HG03039 (cell line): ENCODE measurements around the gene BTN1A1.
"Not testable (repeated sequence)": the region's sequence is repeated elsewhere in the genome, so short reads cannot be mapped to it uniquely, and the experiment has no call there.

ENCODE experiments used
- ATAC-seq: cut with Tn5 transposase; IDR thresholded peaks from one replicate; pipeline ENCODE4 v1.9.1; 2021; ENCODE audit warnings: mild to moderate bottlenecking, moderate library complexity; ENCODE audit not compliant: unreplicated experiment

Gene BTN1A1, protein sequence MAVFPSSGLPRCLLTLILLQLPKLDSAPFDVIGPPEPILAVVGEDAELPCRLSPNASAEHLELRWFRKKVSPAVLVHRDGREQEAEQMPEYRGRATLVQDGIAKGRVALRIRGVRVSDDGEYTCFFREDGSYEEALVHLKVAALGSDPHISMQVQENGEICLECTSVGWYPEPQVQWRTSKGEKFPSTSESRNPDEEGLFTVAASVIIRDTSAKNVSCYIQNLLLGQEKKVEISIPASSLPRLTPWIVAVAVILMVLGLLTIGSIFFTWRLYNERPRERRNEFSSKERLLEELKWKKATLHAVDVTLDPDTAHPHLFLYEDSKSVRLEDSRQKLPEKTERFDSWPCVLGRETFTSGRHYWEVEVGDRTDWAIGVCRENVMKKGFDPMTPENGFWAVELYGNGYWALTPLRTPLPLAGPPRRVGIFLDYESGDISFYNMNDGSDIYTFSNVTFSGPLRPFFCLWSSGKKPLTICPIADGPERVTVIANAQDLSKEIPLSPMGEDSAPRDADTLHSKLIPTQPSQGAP

GRCh38 chr6:26500102-26500501 lies at the start of gene BTN1A1:
Gene BTN1A1, plus strand, starts transcription at chr6:26500303. Its CDS starts 984 bp downstream, at chr6:26501287.
- no peak for ATAC-seq

- ATAC-seq = no peak
These were observed 47.4 kb upstream of the BTN1A1 start for GRCh38 chr6:26452631-26453235.

GRCh38 chr6:26454631-26455030 lies 45.5 kb upstream of the BTN1A1 start:
- ATAC-seq = no peak

- no peak for ATAC-seq
These were observed 44.6 kb upstream of the BTN1A1 start for GRCh38 chr6:26455357-26455970.

- peak; percentile 7 for ATAC-seq
These were observed 42.8 kb upstream of the BTN1A1 start for GRCh38 chr6:26457264-26457805.

DNA sequence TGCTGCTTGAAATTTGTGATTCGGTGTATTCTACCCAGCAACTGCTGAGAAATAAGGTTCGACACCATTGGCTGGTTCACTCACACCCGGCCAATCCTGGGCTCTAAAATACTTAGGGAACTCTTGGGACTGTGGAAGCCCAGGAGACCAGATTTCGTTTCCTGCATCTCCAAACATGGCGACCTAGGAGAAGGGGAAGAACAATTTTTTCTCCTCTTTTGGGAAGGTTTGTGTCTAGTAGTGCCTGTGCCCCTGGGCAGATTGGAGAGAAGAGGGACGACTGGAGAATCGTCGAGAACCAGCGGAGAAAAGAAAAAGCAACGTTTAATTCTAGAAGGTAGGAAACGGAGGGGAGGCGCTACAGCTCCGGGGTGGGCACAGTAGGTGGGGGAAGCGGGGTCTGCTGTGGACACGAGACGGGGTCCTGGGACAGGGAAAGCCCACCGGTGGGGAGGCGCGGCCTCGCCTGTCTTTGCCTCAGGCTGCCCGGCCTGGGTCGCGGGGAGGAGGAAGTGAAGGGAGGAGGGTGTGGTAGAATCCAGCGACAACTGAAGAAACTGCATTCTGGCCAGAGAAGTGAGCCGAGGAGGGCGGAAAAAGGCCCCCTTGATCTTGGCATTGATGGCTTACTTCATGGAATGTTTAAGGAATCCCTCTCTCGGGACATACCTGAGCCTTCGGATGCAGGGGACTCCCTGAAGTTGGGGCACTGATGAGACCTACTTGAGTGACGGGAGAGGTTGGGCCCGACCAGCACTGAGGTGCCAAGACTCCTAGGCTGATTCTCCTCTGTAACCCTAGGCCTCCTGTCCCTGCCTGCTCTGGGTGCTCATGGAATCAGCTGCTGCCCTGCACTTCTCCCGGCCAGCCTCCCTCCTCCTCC lies 42.1 kb upstream of the BTN1A1 start, which contains the start of gene BTN2A1:
BTN2A1 (plus strand) TSS at position 150 of the 883 bp plus-strand sequence; CDS start at position 832, 682 bp downstream.
- ATAC-seq = peak; percentile 93

DNA sequence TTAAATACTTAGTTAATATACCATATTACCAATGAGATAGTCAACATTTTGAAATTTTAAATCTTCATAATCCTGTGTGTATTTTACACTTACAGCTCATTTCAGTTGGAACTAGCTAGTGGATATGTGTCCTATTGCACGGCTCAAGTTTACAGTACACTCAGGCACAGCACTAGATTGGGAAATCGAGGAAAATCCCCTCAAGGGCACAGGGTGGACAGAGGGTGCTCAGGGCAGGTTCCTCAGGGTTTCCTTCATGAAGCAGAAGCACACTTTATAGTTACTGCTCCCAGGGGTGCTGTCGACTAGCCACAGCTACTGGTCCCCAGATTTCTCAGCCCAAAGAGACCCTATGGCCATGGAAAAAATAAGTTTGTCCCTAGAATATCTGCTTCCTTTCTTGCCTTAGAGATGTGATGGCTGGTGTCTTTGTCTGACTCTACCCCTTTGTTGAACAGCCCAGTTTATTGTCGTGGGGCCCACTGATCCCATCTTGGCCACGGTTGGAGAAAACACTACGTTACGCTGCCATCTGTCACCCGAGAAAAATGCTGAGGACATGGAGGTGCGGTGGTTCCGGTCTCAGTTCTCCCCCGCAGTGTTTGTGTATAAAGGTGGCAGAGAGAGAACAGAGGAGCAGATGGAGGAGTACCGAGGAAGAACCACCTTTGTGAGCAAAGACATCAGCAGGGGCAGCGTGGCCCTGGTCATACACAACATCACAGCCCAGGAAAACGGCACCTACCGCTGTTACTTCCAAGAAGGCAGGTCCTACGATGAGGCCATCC lies 40.9 kb upstream of the BTN1A1 start:
- no peak for ATAC-seq

DNA sequence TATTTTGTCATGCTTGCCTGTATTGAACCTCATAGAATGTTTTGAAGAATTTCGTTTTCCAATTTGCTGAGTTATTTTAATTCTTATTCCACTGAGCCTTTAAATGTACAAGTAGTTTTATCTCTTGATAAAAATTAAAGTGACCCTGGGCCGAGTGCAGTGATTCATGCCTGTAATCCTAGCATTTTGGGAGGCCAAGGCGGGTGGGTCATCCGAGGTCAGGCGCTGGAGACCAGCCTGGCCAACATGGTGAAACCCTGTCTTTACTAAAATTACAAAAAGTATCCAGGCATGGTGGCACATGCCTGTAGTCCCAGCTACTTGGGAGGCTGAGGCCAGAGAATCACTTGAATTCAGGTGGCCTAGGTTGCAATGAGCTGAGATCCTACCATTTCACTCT lies 38.8 kb upstream of the BTN1A1 start:
- ATAC-seq = not testable (repeated sequence)

- ATAC-seq = no peak
These were observed 36.1 kb upstream of the BTN1A1 start for GRCh38 chr6:26464014-26464413.

GRCh38 chr6:26464416-26465131 lies 35.5 kb upstream of the BTN1A1 start:
- ATAC-seq = no peak

GRCh38 chr6:26465776-26466175 lies 34.3 kb upstream of the BTN1A1 start:
- ATAC-seq = no peak

- ATAC-seq = no peak
These were observed 31.3 kb upstream of the BTN1A1 start for GRCh38 chr6:26468829-26469228.

- no peak for ATAC-seq
These were observed 29.5 kb upstream of the BTN1A1 start for GRCh38 chr6:26470643-26471042.

DNA sequence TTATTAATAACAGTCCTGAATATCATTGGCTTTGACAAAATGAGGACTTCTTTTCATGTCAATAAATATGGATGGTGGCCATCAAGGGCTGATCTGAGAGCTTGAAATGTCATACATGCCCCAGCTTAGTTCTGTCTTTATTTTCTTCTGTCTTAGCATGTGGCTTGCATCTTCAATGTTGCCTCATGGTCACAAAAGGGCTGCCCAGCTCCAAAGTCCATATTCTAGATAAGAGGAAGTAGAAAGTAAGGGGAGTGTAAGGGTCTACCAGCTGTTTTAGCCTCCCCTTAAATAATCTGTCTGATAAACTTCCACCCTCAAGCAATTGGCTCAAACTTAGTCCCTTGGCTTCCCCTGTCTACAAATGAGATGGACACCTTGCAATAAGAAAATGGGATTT lies 28.1 kb upstream of the BTN1A1 start:
- ATAC-seq = no peak

DNA sequence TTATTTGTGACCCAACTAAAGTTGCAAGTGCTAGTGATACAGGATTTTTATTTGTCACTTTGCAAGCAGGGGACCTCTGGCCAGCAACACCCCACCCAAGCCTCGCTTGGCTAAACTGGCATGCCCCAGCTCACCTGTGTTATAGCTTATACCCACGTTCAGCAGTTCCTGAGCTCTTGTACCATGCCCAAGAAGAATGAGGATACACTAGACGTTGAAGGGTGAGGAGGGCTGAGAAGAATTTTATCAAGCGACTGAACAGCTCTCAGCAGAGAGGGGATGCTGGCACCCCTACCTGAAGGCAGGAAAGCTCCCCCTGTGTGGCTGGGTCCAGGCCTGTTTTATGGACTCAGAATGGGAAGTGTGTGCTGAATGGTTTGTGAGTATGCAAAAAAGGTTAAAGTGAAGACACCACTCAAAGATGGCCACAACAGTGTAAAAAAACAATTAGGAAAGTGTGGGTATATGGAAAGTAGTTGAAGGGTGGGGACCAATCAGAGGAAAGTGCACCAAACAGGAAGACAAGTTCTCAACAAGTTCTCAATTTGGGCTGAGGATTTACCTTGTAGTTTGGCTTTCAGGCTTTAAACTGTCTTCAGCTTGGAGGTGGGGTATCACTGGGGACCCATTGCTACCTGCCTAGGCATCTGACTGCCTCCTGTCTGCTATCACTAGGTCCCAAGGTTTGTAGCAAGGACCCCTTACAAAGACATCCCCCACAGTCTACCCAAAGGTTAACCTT lies 27.4 kb upstream of the BTN1A1 start:
- no peak for ATAC-seq

- ATAC-seq = no peak
These were observed 26.7 kb upstream of the BTN1A1 start for GRCh38 chr6:26473429-26473757.

GRCh38 chr6:26473758-26474438 lies 26.2 kb upstream of the BTN1A1 start:
- peak; percentile 88 for ATAC-seq

DNA sequence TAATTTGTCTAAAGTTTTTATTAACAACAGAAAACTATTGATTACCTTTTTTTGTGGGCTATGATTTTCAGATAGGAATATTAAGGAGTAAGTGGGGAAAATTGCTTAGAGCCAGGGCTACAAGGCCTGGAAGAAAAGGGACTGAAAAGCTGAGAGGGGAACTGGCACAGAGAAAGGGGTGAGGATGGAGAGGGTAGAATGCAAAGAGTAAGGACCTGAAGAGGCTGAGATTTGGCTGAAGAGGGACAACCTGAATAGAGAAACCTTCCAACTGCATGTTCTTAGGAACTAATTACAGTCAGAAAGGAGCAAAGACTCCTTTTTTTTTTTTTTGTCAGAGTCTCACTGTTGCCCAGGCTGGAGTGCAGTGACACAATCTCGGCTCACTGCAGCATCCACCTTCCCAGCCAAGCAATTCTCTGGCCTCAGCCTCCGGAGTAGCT lies 25.6 kb upstream of the BTN1A1 start:
- ATAC-seq = no peak
